GM23248 (cell line): ENCODE data around the gene C19orf25.

Source experiments
- EZH2 ChIP-seq: fragments of 200-600 bp; sonication (generic); IDR thresholded peaks from 2 replicates; pipeline ENCODE4 v1.6.1; 2018; ENCODE audit warnings: antibody characterized with exemption, mild to moderate bottlenecking; ENCODE audit not compliant: insufficient read depth, poor library complexity, severe bottlenecking
- EZH2phosphoT487 ChIP-seq: fragments of 200-600 bp; sonication (generic); IDR thresholded peaks from 2 replicates; pipeline ENCODE4 v1.6.1; 2018; ENCODE audit warnings: antibody characterized with exemption, moderate library complexity, mild to moderate bottlenecking, low read depth; ENCODE audit not compliant: insufficient read depth

- TF ChIP-seq EZH2phosphoT487 (no peak), EZH2 (no peak)
Observed at GRCh38 chr19:1445185-1445931, 33.7 kb downstream of the C19orf25 start.
